Stimulated activated CD4-positive, alpha-beta T cell treated with anti-CD3 and anti-CD28 coated beads, TNF-alpha, amount 100 ng/mL, for 24 hours (primary cell): ENCODE data around the gene RPN1.

Experiments used
- DNase-seq, 3 experiments: peaks; one replicate each; pipeline ENCODE4 v3.0.0-alpha.2; 2020; ENCODE audit warnings: low read depth in 3 of 3

The RPN1 gene

DNA sequence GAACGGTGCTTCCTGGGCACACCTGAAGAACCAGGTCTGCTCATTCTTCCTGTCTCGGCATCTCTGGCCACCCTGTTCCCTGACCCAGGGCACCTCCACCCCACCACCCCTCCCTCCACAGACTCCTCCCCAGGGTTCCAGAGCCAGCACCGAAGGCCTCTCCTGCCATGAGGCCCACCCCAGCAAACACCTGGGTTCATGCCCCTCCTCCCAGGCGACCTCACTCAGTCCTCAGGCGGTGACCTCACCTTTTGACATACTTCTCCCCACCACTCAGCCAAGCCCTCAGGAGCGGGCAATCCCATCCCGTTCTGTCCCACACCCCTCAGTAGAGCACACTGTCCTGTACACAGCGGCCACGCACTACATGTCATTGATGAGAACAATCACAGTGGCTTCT, 72.3 kb downstream of the RPN1 start:
- DNase-seq: no peak

DNA sequence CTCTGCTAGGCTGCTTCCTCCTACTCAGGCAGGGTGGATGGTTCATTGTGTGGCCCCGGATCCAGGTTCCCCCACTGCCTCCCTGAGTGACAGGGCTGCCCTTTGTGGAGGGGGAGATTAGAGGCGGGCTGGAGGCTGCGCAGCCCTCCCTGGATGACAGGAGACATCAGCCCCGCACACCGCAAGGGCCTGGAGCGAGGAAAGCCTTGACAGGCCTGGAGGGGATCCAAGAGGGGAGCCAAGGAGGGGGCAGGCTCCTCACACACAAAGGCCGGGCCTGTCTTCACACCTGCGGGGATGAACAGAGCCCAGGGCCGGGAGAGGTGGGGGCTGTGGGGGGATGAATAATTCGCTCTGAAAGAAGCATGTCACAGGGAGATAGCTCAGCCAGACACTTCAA, 72.9 kb downstream of the RPN1 start:
- no peak for DNase-seq

DNA sequence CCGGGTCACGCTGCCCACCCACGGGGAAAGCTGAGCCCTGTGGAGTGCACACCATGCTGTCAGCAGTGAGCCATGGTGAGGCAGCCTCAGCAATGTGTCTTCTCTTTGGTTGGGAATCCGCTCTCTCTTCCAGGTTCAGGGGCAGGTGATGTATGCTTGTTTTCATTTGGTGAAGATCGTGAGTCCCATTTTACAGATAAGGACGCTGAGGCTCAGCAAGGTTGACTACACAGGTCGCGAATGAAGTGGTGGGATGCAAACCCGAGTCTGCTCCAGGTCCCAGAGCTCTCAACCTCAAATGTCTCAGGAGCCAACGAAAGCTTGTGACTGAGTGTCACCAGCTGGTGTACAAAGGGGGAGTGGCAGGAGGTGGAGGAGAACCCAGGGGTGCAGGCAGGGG, 74.3 kb downstream of the RPN1 start:
- DNase-seq: no peak

DNA sequence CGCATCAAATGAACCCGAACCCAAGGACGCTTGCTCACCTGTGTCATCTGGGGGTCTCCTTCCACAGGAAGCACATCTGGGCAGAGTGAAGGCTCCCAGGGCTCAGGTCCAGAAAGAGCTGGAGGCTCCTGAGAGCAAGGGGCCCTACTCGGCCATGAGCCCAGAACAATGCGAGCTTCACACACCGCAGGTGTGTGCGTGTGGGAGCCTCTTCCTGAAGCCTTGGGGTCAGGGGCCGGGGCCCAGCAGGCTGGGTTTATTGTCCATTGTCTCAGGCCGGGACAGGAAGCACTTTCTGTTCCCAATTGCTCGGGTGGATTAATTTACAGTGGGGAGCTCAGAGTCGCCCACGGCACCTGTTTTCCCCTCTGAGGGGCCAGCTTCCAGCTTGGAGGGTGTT, 74.8 kb downstream of the RPN1 start:
- no peak for DNase-seq

DNA sequence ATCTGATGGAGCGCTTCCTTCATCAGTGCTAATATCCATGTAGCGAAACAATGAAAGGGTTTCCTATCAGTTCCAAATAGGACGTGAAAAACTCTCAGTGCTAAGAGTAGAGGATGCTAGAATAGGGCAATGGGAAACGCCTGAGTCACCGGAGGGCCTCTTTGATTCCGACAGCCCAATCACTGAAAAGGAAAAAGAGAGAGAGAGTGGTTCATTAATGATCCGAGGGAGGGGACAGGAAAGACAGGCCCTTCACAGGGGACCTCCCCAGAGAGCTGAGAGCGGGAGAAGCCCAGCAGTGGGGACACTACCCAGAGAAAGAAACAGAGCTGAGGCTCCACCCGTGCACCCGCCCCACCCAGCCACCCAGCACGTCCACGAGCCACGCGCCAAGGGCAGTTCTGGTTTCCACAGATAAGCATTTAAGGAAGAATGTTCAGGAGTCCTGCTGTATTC, 76.9 kb downstream of the RPN1 start:
- no peak for DNase-seq

DNA sequence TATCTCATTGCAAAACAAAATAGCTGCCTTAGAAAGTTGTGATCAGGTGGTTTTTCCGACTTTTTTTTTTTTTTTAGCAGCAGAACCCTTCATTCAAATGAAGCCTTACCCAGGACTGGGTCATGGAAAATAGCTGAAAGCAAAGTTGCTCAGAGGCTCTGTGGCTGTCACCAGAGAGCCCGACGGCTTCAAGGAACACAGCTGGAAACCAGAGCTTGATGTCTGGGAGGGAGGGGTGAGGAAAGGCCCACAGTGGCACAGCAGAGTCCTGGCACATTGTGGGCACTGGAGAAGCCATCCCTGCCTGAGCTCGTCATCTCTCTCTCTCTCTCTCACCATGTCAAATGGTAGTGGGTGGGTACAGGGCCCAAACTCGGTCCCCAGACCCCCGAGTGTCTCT, 77.5 kb downstream of the RPN1 start:
- no peak for DNase-seq

DNA sequence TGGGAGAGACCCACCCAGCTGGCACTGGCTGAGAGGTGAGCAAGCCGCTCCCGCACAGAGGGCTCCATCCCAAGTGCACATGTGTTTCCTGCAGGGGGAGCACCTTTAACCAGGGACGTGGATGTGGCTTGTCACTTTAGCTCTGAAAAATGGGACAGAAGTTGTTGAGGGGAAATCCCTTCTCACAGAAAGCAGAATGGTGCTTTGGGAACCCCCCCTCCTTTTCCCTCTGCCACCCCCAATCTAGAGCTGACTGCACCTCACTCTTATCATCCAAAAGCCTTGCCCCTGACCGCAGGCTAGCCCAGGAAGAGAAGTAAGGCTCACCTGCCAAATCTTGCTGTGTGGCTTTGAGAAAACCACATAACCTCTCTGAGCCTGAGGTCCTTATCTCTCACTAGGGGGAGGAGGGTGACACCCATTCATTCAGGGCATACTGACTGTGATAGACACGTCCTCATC, 77.9 kb downstream of the RPN1 start:
- peak in 1 of 3 experiments; percentile 52 for DNase-seq

DNA sequence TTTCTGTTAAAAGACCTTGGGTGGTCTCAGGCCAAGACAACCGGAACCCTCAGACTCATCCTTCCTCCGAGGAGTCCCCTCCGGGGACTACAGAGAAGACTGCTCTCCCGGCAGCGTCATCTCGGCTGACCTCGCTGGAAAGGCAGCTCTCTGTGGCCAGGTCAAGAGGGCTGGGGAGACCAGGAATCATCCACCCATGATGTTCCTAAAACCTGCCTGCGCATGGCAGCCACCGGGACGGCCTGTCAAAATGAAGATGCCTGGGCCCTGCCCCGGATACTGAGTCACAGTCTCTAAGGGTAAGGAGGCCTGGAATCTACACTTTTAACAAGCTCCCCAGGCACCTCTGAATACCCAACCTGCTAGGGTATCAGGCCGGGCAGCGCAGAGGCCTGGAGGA, 78.6 kb downstream of the RPN1 start:
- no peak for DNase-seq
